Activated B cell treated with CpG ODN at 0.5 μM for 24 hours (primary cell): ENCODE measurements around the gene TAP2. TPM values are rescaled to one million over a fixed set of nuclear protein-coding genes. Genes with fewer than 3 reads are reported as not detected.

Experiments
- ATAC-seq: fragments of 200-7000 bp; cut with Tn5 transposase; one replicate; pipeline ENCODE4 v1.10.0; 2021; ENCODE audit warnings: low read depth, mild to moderate bottlenecking, moderate library complexity
- CTCF ChIA-PET: fragments of 350-600 bp; sonication (Branson Sonifier 250); formaldehyde crosslinking; loops from one replicate; lab custom pipeline; 2021; ENCODE audit warnings: antibody characterized with exemption; lab: Charles Lee
- POLR2A ChIA-PET: fragments of 350-600 bp; sonication (Branson Sonifier 250); formaldehyde crosslinking; loops from one replicate; lab custom pipeline; 2021; ENCODE audit warnings: antibody characterized with exemption; lab: Charles Lee
- DNase-seq: peaks from one replicate; pipeline ENCODE4 v3.0.0; 2022
- H3K27ac Mint-ChIP-seq: one replicate; pipeline ENCODE4 v1.8.0; 2020; ENCODE audit warnings: mixed read lengths
- H3K27me3 Mint-ChIP-seq: one replicate; pipeline ENCODE4 v1.8.0; 2021; ENCODE audit warnings: mixed read lengths
- H3K36me3 Mint-ChIP-seq: one replicate; pipeline ENCODE4 v1.8.0; 2021; ENCODE audit warnings: low read depth, mixed read lengths
- H3K4me1 Mint-ChIP-seq: one replicate; pipeline ENCODE4 v1.8.0; 2021; ENCODE audit warnings: mixed read lengths
- H3K4me3 Mint-ChIP-seq: one replicate; pipeline ENCODE4 v1.8.0; 2020; ENCODE audit warnings: mild to moderate bottlenecking, mixed read lengths
- H3K9me3 Mint-ChIP-seq: one replicate; pipeline ENCODE4 v1.8.0; 2020; ENCODE audit warnings: mixed read lengths
- CTCF ChIP-seq: fragments of 200-600 bp; IDR thresholded peaks from one replicate; pipeline ENCODE4 v1.8.0; 2022; ENCODE audit warnings: antibody characterized with exemption, mild to moderate bottlenecking
- intact Hi-C: fragments of 100-400 bp; cut with micrococcal nuclease; formaldehyde crosslinking; loops from one replicate; pipeline ENCODE4 v1.15.1; 2024
- total RNA-seq: library from RNA; stranded (reverse); gene quantifications from 2 replicates; pipeline ENCODE4 v1.2.3, GENCODE V29; 2022

TAP2 gene
- total RNA-seq, 1 donor from 2014 or later: 172 TPM

- POLR2A ChIA-PET: interaction anchor here (2.1 to 11.9 kb wide), 7 partner anchors 9 to 137 kb away, joined by 9 to 904 read pairs (median 18); partner anchors contain the start of genes BRD2, PSMB9, TAP1 and TAP2
- DNase-seq (no peak), ATAC-seq (no peak)
- H3K27ac Mint-ChIP-seq: peak overlapping the region; percentile 100
- peak overlapping the region; percentile 99 for H3K4me3 Mint-ChIP-seq
- H3K27me3 Mint-ChIP-seq: no peaks in the 10 kb centered on the region
- H3K9me3 Mint-ChIP-seq: no peaks in the 10 kb centered on the region
- no peak for TF ChIP-seq CTCF
- CTCF ChIA-PET: interaction anchor here (4.2 kb wide), 1 partner anchor 21 kb away, joined by 29 read pairs; no protein-coding TSS in a partner anchor
- intact Hi-C loops: no loop called here
- peaks cover 97% of the 10 kb centered on the region for H3K36me3 Mint-ChIP-seq
- H3K4me1 Mint-ChIP-seq: peaks cover 89% of the 10 kb centered on the region
Measured at GRCh38 chr6:32847004-32847403, 8.5 kb upstream of the TAP2 start.

GRCh38 chr6:32845384-32845884 lies 6.9 kb upstream of the TAP2 start:
- ATAC-seq (no peak), DNase-seq (peak; percentile 50)
- no peak for TF ChIP-seq CTCF
- Mint-ChIP-seq H3K27ac (peak overlapping the region; percentile 100), H3K4me3 (peak overlapping the region; percentile 99), H3K4me1 (peaks cover 89% of the 10 kb centered on the region), H3K9me3 (no peaks in the 10 kb centered on the region), H3K27me3 (no peaks in the 10 kb centered on the region), H3K36me3 (peaks cover 97% of the 10 kb centered on the region)
- intact Hi-C loops: no loop called here
- ChIA-PET CTCF (interaction anchor here (0.9 to 9.7 kb wide), 7 partner anchors 9 to 139 kb away, joined by 3 to 218 read pairs (median 5); partner anchors contain the start of genes HLA-DMA, PSMB9 and TAP1), POLR2A (interaction anchor here (0.5 to 11.9 kb wide), 52 partner anchors 13 to 874 kb away, joined by 3 to 904 read pairs (median 5); partner anchors contain the start of genes B3GALT4, BRD2, DXO and HLA-DMA)

GRCh38 chr6:32844839-32845383 lies 6.4 kb upstream of the TAP2 start:
- Mint-ChIP-seq H3K36me3 (peaks cover 97% of the 10 kb centered on the region), H3K27ac (peak overlapping the region; percentile 100), H3K27me3 (no peaks in the 10 kb centered on the region), H3K4me1 (peaks cover 89% of the 10 kb centered on the region), H3K9me3 (no peaks in the 10 kb centered on the region), H3K4me3 (peak overlapping the region; percentile 99)
- POLR2A ChIA-PET: interaction anchor here (0.5 to 11.9 kb wide), 61 partner anchors 13 to 1049 kb away, joined by 3 to 904 read pairs (median 5); partner anchors contain the start of genes AGPAT1, ATF6B, B3GALT4 and BRD2
- no peak for DNase-seq
- CTCF ChIA-PET: interaction anchor here (0.9 to 9.7 kb wide), 7 partner anchors 10 to 140 kb away, joined by 3 to 218 read pairs (median 5); partner anchors contain the start of genes HLA-DMA, PSMB9 and TAP1
- TF ChIP-seq CTCF: no peak
- ATAC-seq: no peak
- intact Hi-C loops: loop anchor here (1.0 to 5.0 kb wide), 4 partner anchors 8 to 572 kb away; partner anchors contain the start of genes CUTA, HLA-DMB and TAP1

GRCh38 chr6:32843979-32844838 lies 5.7 kb upstream of the TAP2 start, which contains the start of gene PSMB8:
TSS of gene PSMB8 (minus strand) at chr6:32844047. CDS start at chr6:32843996, 51 bp downstream.
- no peak for TF ChIP-seq CTCF
- ATAC-seq (peak; percentile 78), DNase-seq (peak; percentile 96)
- Mint-ChIP-seq H3K27me3 (no peaks in the 10 kb centered on the region), H3K27ac (peak within 1 kb of the TSS; percentile 100), H3K9me3 (no peaks in the 10 kb centered on the region), H3K4me1 (peaks cover 92% of the 10 kb centered on the region), H3K36me3 (peaks cover 92% of the 10 kb centered on the region), H3K4me3 (peak within 1 kb of the TSS; percentile 99)
- ChIA-PET POLR2A (interaction anchor here (0.6 to 11.9 kb wide), 55 partner anchors 13 to 1048 kb away, joined by 3 to 904 read pairs (median 5); partner anchors contain the start of genes AGPAT1, ATF6B, B3GALT4 and BRD2), CTCF (interaction anchor here (0.9 to 9.7 kb wide), 4 partner anchors 10 to 141 kb away, joined by 3 to 218 read pairs (median 18); partner anchors contain the start of genes PSMB9 and TAP1)
- intact Hi-C loops: loop anchor here (1.0 to 5.0 kb wide), 4 partner anchors 9 to 573 kb away; partner anchors contain the start of genes CUTA, HLA-DMB and TAP1
